Keratinocyte (primary cell): ENCODE results near the gene USP20. TPM values are rescaled to one million over a fixed set of nuclear protein-coding genes. Genes with fewer than 3 reads are reported as not detected.
A peak's percentile ranks its signal among the peaks of the same experiment; 100 is the strongest.

Experiments
- DNase-seq: peaks from one replicate; pipeline ENCODE4 v3.0.0-alpha.2; 2011; ENCODE audit warnings: low read depth, missing footprints, low spot score
- FAIRE-seq: peaks from 2 replicates; lab custom pipeline; 2011; peaks lifted over from hg19 to GRCh38; lab: Jason Lieb, UNC
- H2AFZ ChIP-seq: 2 replicates; pipeline ENCODE4 v1.6.0; 2012; ENCODE audit warnings: low read length, control low read depth, inconsistent platforms; ENCODE audit not compliant: control insufficient read depth
- H3K27ac ChIP-seq: 2 replicates; pipeline ENCODE4 v1.5.1; 2011; ENCODE audit warnings: low read length; ENCODE audit not compliant: control insufficient read depth, insufficient read depth
- H3K27me3 ChIP-seq: 3 replicates; pipeline ENCODE4 v1.6.0; 2011; ENCODE audit warnings: low read length; ENCODE audit not compliant: control insufficient read depth, insufficient read depth; ENCODE audit errors: extremely low read depth
- H3K36me3 ChIP-seq, 2 experiments: 2 replicates in 1 of 2; 3 replicates in 1 of 2; pipeline ENCODE4 v1.5.1; 2011; ENCODE audit warnings: low read length in 2 of 2, mild to moderate bottlenecking in 1 of 2; ENCODE audit not compliant: control insufficient read depth in 2 of 2, insufficient read depth in 2 of 2; ENCODE audit errors: extremely low read depth in 1 of 2
- H3K4me1 ChIP-seq: 3 replicates; pipeline ENCODE4 v1.5.1; 2011; ENCODE audit warnings: low read length; ENCODE audit not compliant: control insufficient read depth, insufficient read depth; ENCODE audit errors: extremely low read depth
- H3K4me2 ChIP-seq: 3 replicates; pipeline ENCODE4 v1.6.0; 2011; ENCODE audit warnings: low read depth, low read length; ENCODE audit not compliant: control insufficient read depth, insufficient read depth; ENCODE audit errors: extremely low read depth
- H3K4me3 ChIP-seq, 3 experiments: fragments of 200-600 bp in 1 of 3; sonication (generic) in 1 of 3; 2 replicates in 2 of 3; 3 replicates in 1 of 3; pipeline ENCODE4 v1.5.1; 2011 to 2016; ENCODE audit warnings: low read length in 3 of 3, mild to moderate bottlenecking in 3 of 3, control low read depth in 2 of 3, inconsistent platforms in 1 of 3, low read depth in 1 of 3, mixed read lengths in 1 of 3, mixed run types in 1 of 3, moderate library complexity in 1 of 3; ENCODE audit not compliant: control insufficient read depth in 2 of 3, insufficient read depth in 2 of 3; ENCODE audit errors: extremely low read depth in 1 of 3
- H3K79me2 ChIP-seq: 2 replicates; pipeline ENCODE4 v1.6.0; 2012; ENCODE audit warnings: low read length; ENCODE audit not compliant: control insufficient read depth, insufficient read depth
- H3K9ac ChIP-seq: 3 replicates; pipeline ENCODE4 v1.6.0; 2011; ENCODE audit warnings: low read length; ENCODE audit not compliant: control insufficient read depth, insufficient read depth; ENCODE audit errors: extremely low read depth
- H3K9me1 ChIP-seq: 3 replicates; pipeline ENCODE4 v1.6.0; 2011; ENCODE audit warnings: low read length; ENCODE audit not compliant: control insufficient read depth, insufficient read depth; ENCODE audit errors: extremely low read depth
- H3K9me3 ChIP-seq: 2 replicates; pipeline ENCODE4 v1.5.1; 2012; ENCODE audit warnings: low read depth, low read length; ENCODE audit not compliant: control insufficient read depth
- H4K20me1 ChIP-seq: 3 replicates; pipeline ENCODE4 v1.6.0; 2011; ENCODE audit warnings: low read length; ENCODE audit not compliant: control insufficient read depth, insufficient read depth; ENCODE audit errors: extremely low read depth
- EZH2 ChIP-seq: IDR thresholded peaks from one replicate; pipeline ENCODE4 v1.6.1; 2012; ENCODE audit warnings: inconsistent platforms, mild to moderate bottlenecking, low read length, moderate library complexity
- dilution Hi-C: fragments of 300-500 bp; cut with MboI; formaldehyde crosslinking; loops from one replicate; pipeline ENCODE4 v1.7.0; 2020; ENCODE audit warnings: low sequenced_read_pairs; ENCODE audit not compliant: extremely low pct_ligation_motif_present
- polyA plus RNA-seq, 5 experiments: library from polyadenylated mRNA; depleted of rRNA in 3 of 5; stranded (reverse) in 3 of 5; stranded (forward) in 1 of 5; unstranded in 1 of 5; fragments of >200 nt; gene quantifications; 1 replicate in 1 of 5; 2 replicates in 3 of 5; 3 replicates in 1 of 5; pipeline versions ENCODE4 v1.2.1 to v1.2.3, GENCODE V29; 2011 to 2012; ENCODE audit warnings: missing spikeins in 2 of 5, low read depth in 1 of 5, low replicate concordance in 1 of 5
- TF ChIP-seq, protein P1 (sequence below), 3 experiments: IDR thresholded peaks in 1 of 3; conservative IDR thresholded peaks in 1 of 3; optimal IDR thresholded peaks in 1 of 3; 2 replicates in 2 of 3; 3 replicates in 1 of 3; pipeline versions ENCODE3 to v1.5.1; 2011; ENCODE audit warnings: low read length in 3 of 3, mild to moderate bottlenecking in 3 of 3, moderate library complexity in 2 of 3, control low read depth in 1 of 3, inconsistent platforms in 1 of 3; ENCODE audit not compliant: insufficient read depth in 2 of 3; ENCODE audit errors: extremely low read depth in 1 of 3

USP20 gene
- polyA plus RNA-seq, 1 donor (not counting 4 experiments of a cell fraction or from before 2014, with no cell fraction given), result 6.4 TPM

GRCh38 chr9:129822898-129823541, 12.2 kb upstream of the USP20 start:
- no peak for TF ChIP-seq EZH2
- TF ChIP-seq, protein P1, sequence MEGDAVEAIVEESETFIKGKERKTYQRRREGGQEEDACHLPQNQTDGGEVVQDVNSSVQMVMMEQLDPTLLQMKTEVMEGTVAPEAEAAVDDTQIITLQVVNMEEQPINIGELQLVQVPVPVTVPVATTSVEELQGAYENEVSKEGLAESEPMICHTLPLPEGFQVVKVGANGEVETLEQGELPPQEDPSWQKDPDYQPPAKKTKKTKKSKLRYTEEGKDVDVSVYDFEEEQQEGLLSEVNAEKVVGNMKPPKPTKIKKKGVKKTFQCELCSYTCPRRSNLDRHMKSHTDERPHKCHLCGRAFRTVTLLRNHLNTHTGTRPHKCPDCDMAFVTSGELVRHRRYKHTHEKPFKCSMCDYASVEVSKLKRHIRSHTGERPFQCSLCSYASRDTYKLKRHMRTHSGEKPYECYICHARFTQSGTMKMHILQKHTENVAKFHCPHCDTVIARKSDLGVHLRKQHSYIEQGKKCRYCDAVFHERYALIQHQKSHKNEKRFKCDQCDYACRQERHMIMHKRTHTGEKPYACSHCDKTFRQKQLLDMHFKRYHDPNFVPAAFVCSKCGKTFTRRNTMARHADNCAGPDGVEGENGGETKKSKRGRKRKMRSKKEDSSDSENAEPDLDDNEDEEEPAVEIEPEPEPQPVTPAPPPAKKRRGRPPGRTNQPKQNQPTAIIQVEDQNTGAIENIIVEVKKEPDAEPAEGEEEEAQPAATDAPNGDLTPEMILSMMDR (optimal IDR thresholded peaks at IDR 0.05 in 1 of 3, IDR thresholded peaks at IDR 0.05 in 1 of 3, conservative IDR thresholded peaks at IDR 0.05 in 1 of 3; ENCODE audit: extremely low read depth in 1 of 3, insufficient read depth in 2 of 3, low read length in 3 of 3), result no peak
- FAIRE-seq (no peak), DNase-seq (no peak)
- Histone ChIP-seq H3K4me2 (peak overlapping the region; percentile 87), H4K20me1 (no peaks in the 10 kb centered on the region), H3K27ac (peak overlapping the region; percentile 42), H3K27me3 (no peaks in the 10 kb centered on the region), H3K9me1 (no peaks in the 10 kb centered on the region), H3K4me1 (peaks cover 3% of the 10 kb centered on the region), H3K36me3 (peaks cover 15 to 33% of the 10 kb centered on the region in 2 experiments), H3K79me2 (peaks cover 24% of the 10 kb centered on the region), H3K4me3 (peak overlapping the region; percentile 66 to 81 (median 70)), H3K9me3 (no peaks in the 10 kb centered on the region), H2AFZ (peak overlapping the region; percentile 59), H3K9ac (peak overlapping the region; percentile 78)
- dilution Hi-C loops, result no loop called here

GRCh38 chr9:129823542-129823934, 11.7 kb upstream of the USP20 start:
- H3K36me3 ChIP-seq, result peaks cover 13 to 29% of the 10 kb centered on the region in 2 experiments
- peak overlapping the region; percentile 66 to 81 (median 71) for H3K4me3 ChIP-seq
- FAIRE-seq, result no peak
- no peaks in the 10 kb centered on the region for H3K9me3 ChIP-seq
- no peak for TF ChIP-seq EZH2
- TF ChIP-seq, protein P1 (optimal IDR thresholded peaks at IDR 0.05 in 1 of 3, IDR thresholded peaks at IDR 0.05 in 1 of 3, conservative IDR thresholded peaks at IDR 0.05 in 1 of 3; ENCODE audit: extremely low read depth in 1 of 3, insufficient read depth in 2 of 3, low read length in 3 of 3), result no peak
- H2AFZ ChIP-seq, result peak overlapping the region; percentile 69
- H3K27me3 ChIP-seq, result no peaks in the 10 kb centered on the region
- H3K9me1 ChIP-seq, result no peaks in the 10 kb centered on the region
- DNase-seq, result no peak
- H3K79me2 ChIP-seq, result peaks cover 24% of the 10 kb centered on the region
- H4K20me1 ChIP-seq, result no peaks in the 10 kb centered on the region
- dilution Hi-C loops, result no loop called here
- peak overlapping the region; percentile 73 for H3K9ac ChIP-seq
- H3K4me1 ChIP-seq, result peaks cover 3% of the 10 kb centered on the region
- H3K27ac ChIP-seq, result no peak overlapping the region
- no peak overlapping the region for H3K4me2 ChIP-seq
